ENCODE data around the gene QKI. TPM values are rescaled to one million over a fixed set of nuclear protein-coding genes. Genes with fewer than 3 reads are reported as not detected.

Gene QKI
- total RNA-seq, 3 donors from 2014 or later: 158 to 304 (median 172) TPM

DNA sequence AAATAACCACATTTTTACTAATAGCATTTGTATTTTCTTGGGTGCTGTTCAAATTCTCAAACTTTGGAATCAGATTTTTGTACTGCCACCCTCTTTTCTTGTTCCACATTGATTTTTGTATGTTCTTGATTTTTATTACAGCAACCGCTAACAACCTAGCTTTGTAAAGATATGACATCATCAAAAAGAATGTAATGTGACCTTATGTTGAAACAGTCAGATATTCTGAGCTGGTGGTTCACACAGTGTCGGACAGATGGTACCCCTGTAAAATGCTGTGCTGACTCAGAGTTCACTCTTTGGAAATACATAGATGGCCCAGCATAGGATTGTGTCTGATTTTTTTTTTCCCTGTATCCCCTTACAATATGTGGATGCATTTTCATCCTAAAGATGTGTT, 118.9 kb downstream of the QKI start:
- Histone ChIP-seq H3K4me1 (peaks cover 0 to 11% of the 10 kb centered on the region in 2 donors), H3K4me3 (no peak overlapping the region), H3K27ac (no peak overlapping the region), H3K36me3 (no peaks in the 10 kb centered on the region), H3K9me3 (no peaks in the 10 kb centered on the region), H3K27me3 (no peaks in the 10 kb centered on the region)
- TF ChIP-seq, protein P1, sequence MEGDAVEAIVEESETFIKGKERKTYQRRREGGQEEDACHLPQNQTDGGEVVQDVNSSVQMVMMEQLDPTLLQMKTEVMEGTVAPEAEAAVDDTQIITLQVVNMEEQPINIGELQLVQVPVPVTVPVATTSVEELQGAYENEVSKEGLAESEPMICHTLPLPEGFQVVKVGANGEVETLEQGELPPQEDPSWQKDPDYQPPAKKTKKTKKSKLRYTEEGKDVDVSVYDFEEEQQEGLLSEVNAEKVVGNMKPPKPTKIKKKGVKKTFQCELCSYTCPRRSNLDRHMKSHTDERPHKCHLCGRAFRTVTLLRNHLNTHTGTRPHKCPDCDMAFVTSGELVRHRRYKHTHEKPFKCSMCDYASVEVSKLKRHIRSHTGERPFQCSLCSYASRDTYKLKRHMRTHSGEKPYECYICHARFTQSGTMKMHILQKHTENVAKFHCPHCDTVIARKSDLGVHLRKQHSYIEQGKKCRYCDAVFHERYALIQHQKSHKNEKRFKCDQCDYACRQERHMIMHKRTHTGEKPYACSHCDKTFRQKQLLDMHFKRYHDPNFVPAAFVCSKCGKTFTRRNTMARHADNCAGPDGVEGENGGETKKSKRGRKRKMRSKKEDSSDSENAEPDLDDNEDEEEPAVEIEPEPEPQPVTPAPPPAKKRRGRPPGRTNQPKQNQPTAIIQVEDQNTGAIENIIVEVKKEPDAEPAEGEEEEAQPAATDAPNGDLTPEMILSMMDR (IDR thresholded peaks at IDR 0.05): no peak
- TF ChIP-seq POLR2AphosphoS5 (IDR thresholded peaks at IDR 0.05) (no peak), POLR2A (IDR thresholded peaks at IDR 0.05) (no peak)
- no peak for DNase-seq (ENCODE audit: low spot score in 2 of 2)
- intact Hi-C loops (cut with DNase I; ENCODE audit: low total_unique reads): no loop called here

DNA sequence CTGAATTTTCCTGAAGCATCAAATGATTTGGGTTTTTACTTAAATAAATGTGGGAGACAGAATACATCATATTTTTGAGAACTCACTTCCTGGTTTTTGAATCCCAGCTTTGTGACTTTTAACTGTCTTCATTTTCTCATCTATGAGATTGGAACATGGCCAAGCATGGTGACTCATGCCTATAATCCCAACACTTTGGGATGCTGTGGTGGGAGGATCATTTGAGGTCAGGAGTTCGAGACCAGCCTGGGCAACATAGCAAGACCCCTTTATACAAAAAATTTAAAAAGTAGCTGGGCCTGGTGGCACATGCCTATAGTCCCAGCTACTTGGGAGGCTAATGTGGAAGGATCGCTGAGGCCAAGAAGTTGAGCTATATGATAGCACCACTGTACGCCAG, 122.3 kb downstream of the QKI start:
- Histone ChIP-seq H3K27ac (no peak overlapping the region), H3K4me1 (peaks cover 0 to 5% of the 10 kb centered on the region in 2 donors), H3K36me3 (no peaks in the 10 kb centered on the region), H3K9me3 (no peaks in the 10 kb centered on the region), H3K27me3 (no peaks in the 10 kb centered on the region), H3K4me3 (no peak overlapping the region)
- TF ChIP-seq POLR2AphosphoS5 (IDR thresholded peaks at IDR 0.05): no peak
- TF ChIP-seq POLR2A (IDR thresholded peaks at IDR 0.05): no peak
- no peak for DNase-seq (ENCODE audit: low spot score in 2 of 2)
- intact Hi-C loops (cut with DNase I; ENCODE audit: low total_unique reads): no loop called here

DNA sequence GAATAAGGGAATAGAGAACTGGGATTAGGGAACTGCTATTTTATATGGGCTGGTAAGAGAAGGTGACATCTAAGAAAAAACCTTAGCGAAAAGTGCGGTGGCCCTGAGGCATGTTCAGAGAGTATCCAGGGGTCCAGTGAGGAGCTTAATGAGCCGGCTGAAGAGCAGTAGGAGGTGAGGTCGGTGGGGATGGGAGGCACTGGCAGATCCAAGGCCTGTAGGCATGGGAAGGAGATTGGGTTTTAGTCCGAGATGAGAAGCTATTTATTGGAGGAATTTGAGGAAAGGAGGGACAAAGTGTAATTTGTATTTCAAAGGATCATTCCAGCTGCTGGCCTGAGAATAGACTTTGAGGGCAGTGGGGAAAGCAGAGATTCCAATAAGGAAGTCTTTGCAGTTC, 123.8 kb downstream of the QKI start:
- no peaks in the 10 kb centered on the region for H3K36me3 ChIP-seq
- intact Hi-C loops (cut with DNase I; ENCODE audit: low total_unique reads): no loop called here
- H3K27me3 ChIP-seq: no peaks in the 10 kb centered on the region
- H3K4me1 ChIP-seq: peaks cover 0 to 5% of the 10 kb centered on the region in 2 donors
- DNase-seq (ENCODE audit: low spot score in 2 of 2): no peak
- no peak overlapping the region for H3K4me3 ChIP-seq
- no peak for TF ChIP-seq POLR2AphosphoS5 (IDR thresholded peaks at IDR 0.05)
- TF ChIP-seq, protein P1 (IDR thresholded peaks at IDR 0.05): no peak
- no peak for TF ChIP-seq POLR2A (IDR thresholded peaks at IDR 0.05)
- H3K27ac ChIP-seq: no peak overlapping the region
- H3K9me3 ChIP-seq: no peaks in the 10 kb centered on the region

DNA sequence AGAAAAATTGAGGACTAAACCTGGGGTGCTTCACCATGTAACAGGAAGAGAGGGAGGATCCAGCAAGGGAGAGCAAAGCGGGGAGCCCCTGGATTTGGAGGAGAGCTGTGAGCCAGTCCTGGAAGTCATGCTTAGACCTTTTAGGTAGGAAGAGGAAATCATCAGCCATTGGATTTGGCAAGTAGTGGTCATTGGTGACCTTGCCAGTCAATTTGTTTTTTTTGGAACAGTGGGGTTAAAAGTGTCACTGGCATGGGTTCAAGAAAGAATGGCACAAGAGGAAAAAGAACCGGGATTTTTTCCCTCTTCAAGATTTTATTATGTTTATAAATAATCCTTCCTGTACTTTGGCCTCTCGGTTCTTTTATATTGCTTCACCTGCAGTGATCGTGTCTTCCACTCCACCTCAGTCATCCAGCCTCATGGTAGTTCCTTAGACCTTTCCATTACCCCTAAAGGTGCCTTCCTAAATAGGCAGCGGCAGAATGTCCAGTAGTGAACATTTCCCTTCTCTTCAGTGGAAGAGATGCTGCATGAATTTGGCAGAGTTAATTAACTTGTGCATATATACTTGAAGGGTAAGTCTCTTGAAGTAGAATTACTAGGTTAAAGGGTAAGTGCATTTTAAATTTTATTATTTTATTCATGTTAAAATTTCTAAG, 124.7 kb downstream of the QKI start:
- H3K9me3 ChIP-seq: no peaks in the 10 kb centered on the region
- H3K4me1 ChIP-seq: peaks cover 0 to 5% of the 10 kb centered on the region in 2 donors
- H3K4me3 ChIP-seq: no peak overlapping the region
- intact Hi-C loops (cut with DNase I; ENCODE audit: low total_unique reads): no loop called here
- TF ChIP-seq POLR2A (IDR thresholded peaks at IDR 0.05) (no peak), POLR2AphosphoS5 (IDR thresholded peaks at IDR 0.05) (no peak)
- TF ChIP-seq, protein P1 (IDR thresholded peaks at IDR 0.05): no peak
- no peak for DNase-seq (ENCODE audit: low spot score in 2 of 2)
- no peaks in the 10 kb centered on the region for H3K27me3 ChIP-seq
- no peak overlapping the region for H3K27ac ChIP-seq
- no peaks in the 10 kb centered on the region for H3K36me3 ChIP-seq

DNA sequence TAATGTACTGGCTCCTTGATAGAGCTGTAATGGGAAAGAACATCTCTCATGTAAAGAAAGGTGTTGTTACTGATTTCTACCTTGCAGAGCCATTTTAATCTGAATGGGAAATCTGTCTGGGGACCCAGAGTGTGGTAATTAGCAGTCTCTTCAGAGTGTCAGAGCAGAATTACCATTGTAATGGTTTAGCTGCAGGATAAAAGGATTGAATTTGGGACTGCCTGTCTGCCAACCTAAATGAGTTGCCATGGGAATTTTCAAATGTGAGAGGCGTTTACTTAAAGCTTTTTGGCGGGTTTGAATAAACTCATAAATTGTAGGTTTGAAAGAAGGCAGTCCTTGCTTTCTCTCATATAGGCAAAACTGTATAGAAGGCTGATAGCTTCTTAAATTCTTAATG, 128.8 kb downstream of the QKI start:
- Histone ChIP-seq H3K36me3 (no peaks in the 10 kb centered on the region), H3K27ac (no peak overlapping the region), H3K4me3 (no peak overlapping the region), H3K27me3 (no peaks in the 10 kb centered on the region), H3K9me3 (no peaks in the 10 kb centered on the region), H3K4me1 (peaks cover 0 to 5% of the 10 kb centered on the region in 2 donors)
- TF ChIP-seq, protein P1 (IDR thresholded peaks at IDR 0.05): no peak
- no peak for TF ChIP-seq POLR2A (IDR thresholded peaks at IDR 0.05)
- intact Hi-C loops (cut with DNase I; ENCODE audit: low total_unique reads): no loop called here
- no peak for DNase-seq (ENCODE audit: low spot score in 2 of 2)

Measured in breast epithelium (tissue), 4 donors.